Measurements from ENCODE around the gene AP4M1.

The AP4M1 gene

DNA sequence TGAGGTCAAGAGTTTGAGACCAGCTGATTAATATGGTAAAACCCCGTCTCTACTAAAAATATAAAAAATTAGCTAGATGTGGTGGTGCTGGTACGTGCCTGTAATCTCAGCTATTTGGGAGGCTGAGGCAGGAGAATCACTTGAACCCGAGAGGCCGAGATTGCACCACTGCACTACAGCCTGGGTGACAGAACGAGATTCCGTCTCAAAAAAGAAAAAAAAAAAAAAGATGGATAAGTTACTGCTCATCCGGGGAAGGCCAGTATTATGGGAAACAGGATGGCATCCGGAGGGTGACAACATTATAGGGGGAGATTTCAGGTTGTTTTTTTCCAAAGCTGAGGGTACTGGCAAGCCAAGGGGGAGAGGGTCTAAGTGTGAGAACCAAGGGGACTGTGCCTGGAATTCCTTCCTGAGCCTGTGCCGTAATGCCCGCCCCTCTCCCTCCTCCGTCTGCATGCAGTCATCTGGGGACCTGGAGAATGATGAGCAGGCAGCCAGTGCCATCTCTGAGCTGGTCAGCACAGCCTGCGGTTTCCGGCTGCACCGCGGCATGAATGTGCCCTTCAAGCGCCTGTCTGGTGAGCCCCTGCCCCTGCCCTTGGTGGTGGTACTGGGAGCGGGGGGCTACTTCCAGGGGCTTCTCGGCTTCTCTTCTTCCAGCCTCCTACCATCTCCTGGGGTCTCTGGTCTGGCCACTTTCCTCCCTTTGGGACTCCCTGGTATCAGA is 51.7 kb downstream of the AP4M1 start:
- no peak overlapping the region for H3K4me3 Mint-ChIP-seq
- peaks cover 31% of the 10 kb centered on the region for H3K36me3 Mint-ChIP-seq (ENCODE audit: insufficient read depth)
- H3K27me3 Mint-ChIP-seq = no peaks in the 10 kb centered on the region
- peak overlapping the region; percentile 33 for H3K27ac Mint-ChIP-seq (ENCODE audit: low read depth)
- DNase-seq (ENCODE audit: low spot score in 2 of 2) (no peak), ATAC-seq (replicated peaks; ENCODE audit: extremely low read depth, poor library complexity, severe bottlenecking) (no peak)
- H3K4me1 Mint-ChIP-seq = peaks cover 51% of the 10 kb centered on the region
- no peaks in the 10 kb centered on the region for H3K9me3 Mint-ChIP-seq

DNA sequence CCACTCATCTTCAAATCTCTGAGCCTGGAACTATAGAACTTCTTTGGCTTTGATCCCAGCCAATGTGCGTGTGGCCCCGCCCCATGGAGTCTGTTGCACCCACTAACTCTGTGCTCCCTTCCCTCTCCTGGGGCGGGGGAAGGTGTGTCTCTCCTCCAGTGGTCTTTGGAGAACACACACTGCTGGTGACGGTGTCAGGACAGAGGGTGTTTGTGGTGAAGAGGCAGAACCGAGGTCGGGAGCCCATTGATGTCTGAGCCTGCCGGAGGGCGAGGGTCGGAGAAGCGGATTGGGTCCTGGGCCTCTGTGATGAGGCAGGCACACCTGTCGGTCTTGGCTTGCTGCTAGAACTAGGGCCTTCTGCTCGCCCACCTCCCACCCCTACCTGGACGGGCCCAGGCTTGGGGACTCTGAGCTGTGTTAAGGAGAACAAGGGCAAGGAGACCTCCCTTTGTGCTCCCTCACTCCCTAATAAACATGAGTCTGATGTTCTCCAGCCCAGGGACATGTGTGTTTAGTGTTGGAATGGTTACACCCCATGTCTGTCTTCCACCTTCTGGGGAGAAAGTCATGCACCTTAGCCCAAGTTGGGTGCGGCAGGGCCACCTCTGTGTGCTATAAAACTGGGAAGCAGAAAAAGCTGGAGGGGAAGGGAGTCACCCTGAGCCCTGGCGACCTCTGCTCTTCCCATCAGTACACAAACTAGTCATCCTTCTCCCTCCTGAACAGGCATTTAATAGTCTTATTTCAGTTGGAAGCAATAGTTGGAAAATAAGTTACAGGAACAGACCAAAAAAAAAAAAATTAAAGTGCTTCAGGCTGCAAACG is 52.5 kb downstream of the AP4M1 start:
- no peak overlapping the region for H3K27ac Mint-ChIP-seq (ENCODE audit: low read depth)
- H3K9me3 Mint-ChIP-seq = no peaks in the 10 kb centered on the region
- peaks cover 43% of the 10 kb centered on the region for H3K4me1 Mint-ChIP-seq
- peaks cover 28% of the 10 kb centered on the region for H3K36me3 Mint-ChIP-seq (ENCODE audit: insufficient read depth)
- DNase-seq (ENCODE audit: low spot score in 2 of 2) (no peak), ATAC-seq (replicated peaks; ENCODE audit: extremely low read depth, poor library complexity, severe bottlenecking) (no peak)
- H3K4me3 Mint-ChIP-seq = no peak overlapping the region
- no peaks in the 10 kb centered on the region for H3K27me3 Mint-ChIP-seq

DNA sequence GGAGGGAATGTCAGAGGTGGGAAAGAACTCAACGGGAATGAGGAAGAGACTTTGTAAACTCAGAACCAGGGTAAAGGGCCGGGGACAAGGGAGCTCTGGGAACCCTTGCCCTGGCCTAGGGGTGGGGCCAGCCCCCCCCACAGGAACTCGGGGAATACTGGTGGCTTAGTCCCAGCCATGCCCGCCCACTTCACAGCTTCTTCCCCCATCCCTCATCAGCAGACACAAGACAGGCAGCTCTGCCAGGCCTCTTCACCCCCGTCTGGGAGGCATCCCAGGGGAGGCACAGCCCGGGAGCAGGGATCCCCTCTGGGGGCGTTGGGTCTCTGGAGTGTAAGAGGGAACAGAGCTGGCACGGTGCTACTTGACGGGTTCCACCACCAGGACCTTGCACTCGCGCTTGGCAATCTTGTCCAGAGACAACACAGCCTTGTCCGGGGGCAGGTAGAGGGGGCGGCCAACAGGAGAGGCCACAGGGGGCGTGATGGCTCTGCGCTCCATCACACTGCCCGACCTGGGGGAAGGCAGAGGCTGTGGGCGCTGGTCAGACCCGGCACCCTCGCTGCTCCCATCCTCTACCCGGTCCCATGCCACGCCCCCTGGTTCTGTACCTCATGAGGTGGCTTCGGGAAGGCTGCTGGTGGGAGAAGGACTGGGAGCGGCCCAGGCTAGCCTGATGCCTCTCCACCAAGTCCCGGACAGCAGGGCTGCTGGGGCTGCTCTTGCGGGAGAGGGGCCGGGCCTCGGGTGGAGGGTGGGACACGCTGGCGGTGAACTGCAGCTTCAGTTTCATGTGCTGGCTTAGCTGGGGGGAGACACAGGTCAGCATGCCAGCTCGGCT is 53.4 kb downstream of the AP4M1 start:
- H3K9me3 Mint-ChIP-seq = no peaks in the 10 kb centered on the region
- peaks cover 42% of the 10 kb centered on the region for H3K4me1 Mint-ChIP-seq
- H3K27ac Mint-ChIP-seq (ENCODE audit: low read depth) = no peak overlapping the region
- no peaks in the 10 kb centered on the region for H3K27me3 Mint-ChIP-seq
- H3K4me3 Mint-ChIP-seq = no peak overlapping the region
- ATAC-seq (replicated peaks; ENCODE audit: extremely low read depth, poor library complexity, severe bottlenecking) (no peak), DNase-seq (ENCODE audit: low spot score in 2 of 2) (no peak)
- H3K36me3 Mint-ChIP-seq (ENCODE audit: insufficient read depth) = peaks cover 25% of the 10 kb centered on the region

- H3K4me1 Mint-ChIP-seq = peaks cover 33% of the 10 kb centered on the region
- peaks cover 22% of the 10 kb centered on the region for H3K36me3 Mint-ChIP-seq (ENCODE audit: insufficient read depth)
- H3K27me3 Mint-ChIP-seq = no peaks in the 10 kb centered on the region
- ATAC-seq (replicated peaks; ENCODE audit: extremely low read depth, poor library complexity, severe bottlenecking) = no peak
- H3K9me3 Mint-ChIP-seq = no peaks in the 10 kb centered on the region
- DNase-seq (ENCODE audit: low spot score in 2 of 2) = no peak
- H3K27ac Mint-ChIP-seq (ENCODE audit: low read depth) = peak overlapping the region; percentile 53
- peak overlapping the region; percentile 78 for H3K4me3 Mint-ChIP-seq
These were observed 54.3 kb downstream of the AP4M1 start for GRCh38 chr7:100155553-100156317.

DNA sequence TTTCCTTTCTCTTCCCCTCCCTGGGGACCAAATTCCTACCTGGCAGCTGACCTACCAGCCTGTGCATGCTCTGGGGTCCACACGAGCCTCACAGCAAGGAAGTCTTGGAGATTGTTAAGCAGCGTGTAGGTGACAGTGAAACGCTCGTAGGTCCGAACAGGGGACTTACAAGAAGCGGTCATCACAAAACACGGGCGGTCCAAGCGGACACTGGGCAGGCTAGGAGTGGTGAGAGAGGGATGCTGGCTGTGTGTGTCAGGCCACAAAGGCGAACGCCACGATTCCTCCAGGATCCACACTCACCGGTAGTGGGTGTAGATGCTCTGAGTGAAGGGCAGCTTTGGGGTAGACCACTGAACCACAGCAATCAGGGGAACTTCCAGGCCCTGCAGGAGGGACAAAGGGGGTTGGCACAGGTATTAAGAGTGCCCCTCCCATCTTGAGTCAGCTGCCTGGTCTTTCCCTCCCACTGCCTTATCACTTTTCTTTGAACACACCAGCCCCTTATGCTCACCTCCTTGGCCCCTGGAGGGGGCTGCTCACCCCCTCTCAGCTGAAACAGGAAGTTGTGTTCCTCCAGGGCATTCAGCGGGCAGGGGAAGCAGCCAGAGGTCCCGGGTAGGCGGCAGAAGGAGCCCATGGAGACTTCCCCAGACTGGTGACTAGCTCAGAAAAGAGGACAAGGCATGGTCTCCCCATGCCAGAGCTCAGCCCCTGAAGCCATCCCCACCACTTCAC is 55.1 kb downstream of the AP4M1 start:
- peak overlapping the region; percentile 53 for H3K27ac Mint-ChIP-seq (ENCODE audit: low read depth)
- H3K4me1 Mint-ChIP-seq = peaks cover 33% of the 10 kb centered on the region
- no peaks in the 10 kb centered on the region for H3K27me3 Mint-ChIP-seq
- H3K4me3 Mint-ChIP-seq = peak overlapping the region; percentile 78
- no peaks in the 10 kb centered on the region for H3K9me3 Mint-ChIP-seq
- no peak for DNase-seq (ENCODE audit: low spot score in 2 of 2)
- ATAC-seq (replicated peaks; ENCODE audit: extremely low read depth, poor library complexity, severe bottlenecking) = peak; percentile 47
- H3K36me3 Mint-ChIP-seq (ENCODE audit: insufficient read depth) = peaks cover 19% of the 10 kb centered on the region

GRCh38 chr7:100157069-100157333 is 55.6 kb downstream of the AP4M1 start:
- H3K4me3 Mint-ChIP-seq = peak overlapping the region; percentile 78
- DNase-seq (ENCODE audit: low spot score in 2 of 2) (no peak), ATAC-seq (replicated peaks; ENCODE audit: extremely low read depth, poor library complexity, severe bottlenecking) (no peak)
- H3K36me3 Mint-ChIP-seq (ENCODE audit: insufficient read depth) = peaks cover 14% of the 10 kb centered on the region
- peaks cover 32% of the 10 kb centered on the region for H3K4me1 Mint-ChIP-seq
- peak overlapping the region; percentile 53 for H3K27ac Mint-ChIP-seq (ENCODE audit: low read depth)
- H3K9me3 Mint-ChIP-seq = no peaks in the 10 kb centered on the region
- no peaks in the 10 kb centered on the region for H3K27me3 Mint-ChIP-seq

DNA sequence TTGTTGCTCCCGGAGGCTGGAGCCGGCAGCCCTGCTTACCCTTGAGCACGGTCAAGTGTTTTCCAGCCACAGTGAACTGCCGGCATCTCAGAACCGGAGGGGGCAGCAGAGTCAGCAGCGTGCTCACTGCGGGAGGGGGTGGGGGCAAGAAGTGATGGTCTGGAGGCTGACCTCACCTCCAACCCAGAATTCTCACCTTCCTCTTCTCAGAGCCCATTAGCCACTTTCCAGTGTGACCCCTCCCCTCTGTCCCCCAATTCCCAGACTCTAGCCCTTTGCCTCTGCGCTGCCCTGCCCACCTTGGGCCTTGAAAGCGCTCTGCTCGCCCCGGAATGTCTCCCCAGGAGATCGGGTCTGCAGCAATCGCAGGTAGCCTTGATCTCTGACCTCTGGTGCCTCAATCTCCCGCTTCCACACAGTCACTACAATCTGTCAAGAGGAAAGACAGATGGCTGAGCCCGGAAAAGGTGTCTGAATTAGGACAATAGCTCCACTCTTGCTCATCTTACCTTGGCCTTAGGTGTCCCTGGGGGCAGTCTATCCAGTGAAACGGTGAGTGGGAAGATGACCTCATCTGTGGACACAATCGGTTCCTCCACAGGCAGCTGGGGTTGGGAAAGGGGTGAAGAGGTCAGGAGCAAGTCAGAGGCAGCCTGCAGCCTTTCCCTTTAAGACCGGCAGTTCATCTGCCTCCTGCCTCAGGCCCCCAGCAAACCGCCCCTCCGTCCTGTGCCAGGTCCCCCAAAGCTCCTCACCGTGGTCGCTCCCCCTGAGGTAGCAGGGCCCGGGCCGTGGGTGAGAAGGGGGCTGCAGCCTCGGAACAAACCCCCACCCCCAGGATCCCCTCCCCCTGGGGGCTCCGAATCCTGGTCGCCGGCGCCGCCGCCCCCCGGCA is 56.1 kb downstream of the AP4M1 start:
- no peaks in the 10 kb centered on the region for H3K9me3 Mint-ChIP-seq
- peak overlapping the region; percentile 78 for H3K4me3 Mint-ChIP-seq
- H3K4me1 Mint-ChIP-seq = peaks cover 27% of the 10 kb centered on the region
- DNase-seq (ENCODE audit: low spot score in 2 of 2) (no peak), ATAC-seq (replicated peaks; ENCODE audit: extremely low read depth, poor library complexity, severe bottlenecking) (peak; percentile 14)
- H3K36me3 Mint-ChIP-seq (ENCODE audit: insufficient read depth) = peaks cover 12% of the 10 kb centered on the region
- H3K27me3 Mint-ChIP-seq = no peaks in the 10 kb centered on the region
- peak overlapping the region; percentile 62 for H3K27ac Mint-ChIP-seq (ENCODE audit: low read depth)
